GM18858 (cell line): Measurements from ENCODE around the gene ZCCHC2.

Experiments
- ATAC-seq: cut with Tn5 transposase; IDR thresholded peaks from one replicate; pipeline ENCODE4 v1.9.1; 2021; ENCODE audit not compliant: unreplicated experiment

ZCCHC2 gene

GRCh38 chr18:62522504-62523254 is at the start of gene ZCCHC2:
Gene ZCCHC2 (plus strand): TSS chr18:62523025. CDS start chr18:62523425, 400 bp downstream.
- ATAC-seq: peak; percentile 66

DNA sequence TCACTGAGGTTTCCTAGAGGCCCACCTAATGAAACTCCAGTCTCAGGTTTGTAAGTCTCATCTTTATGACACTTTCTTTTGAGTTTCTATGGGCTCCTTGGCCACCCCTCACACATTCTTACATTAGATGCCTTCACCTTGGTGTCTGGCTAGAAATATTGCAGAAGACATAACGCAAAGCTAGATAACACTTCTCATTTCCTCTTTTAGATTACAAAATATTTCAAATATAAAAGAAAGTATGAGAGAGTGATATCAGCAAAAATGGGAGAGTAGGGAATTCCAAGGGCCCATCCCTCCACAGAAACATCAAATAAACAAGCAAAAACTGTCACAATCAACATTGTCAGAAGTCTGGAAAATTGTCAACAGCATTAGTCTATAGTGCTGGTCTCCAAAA is 43.3 kb upstream of the ZCCHC2 start:
- no peak for ATAC-seq

DNA sequence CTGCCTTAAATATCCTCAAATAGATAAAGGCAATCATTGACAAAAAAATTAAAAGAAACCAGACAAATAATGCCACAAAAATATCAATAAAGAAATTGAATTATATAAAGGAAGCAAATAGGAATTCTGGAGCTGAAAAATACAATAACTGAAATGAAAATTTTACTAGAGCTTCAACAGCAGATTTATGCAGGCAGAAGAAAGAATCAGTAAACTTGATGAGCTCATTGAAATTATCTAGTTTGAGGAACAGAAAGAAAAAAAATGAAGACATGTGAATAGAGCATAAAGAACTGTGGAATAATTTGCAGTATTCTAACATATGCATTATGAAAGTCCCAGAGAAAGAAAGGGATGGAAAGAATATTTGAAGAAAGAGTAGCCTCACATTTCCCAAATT is 41.9 kb upstream of the ZCCHC2 start:
- no peak for ATAC-seq

DNA sequence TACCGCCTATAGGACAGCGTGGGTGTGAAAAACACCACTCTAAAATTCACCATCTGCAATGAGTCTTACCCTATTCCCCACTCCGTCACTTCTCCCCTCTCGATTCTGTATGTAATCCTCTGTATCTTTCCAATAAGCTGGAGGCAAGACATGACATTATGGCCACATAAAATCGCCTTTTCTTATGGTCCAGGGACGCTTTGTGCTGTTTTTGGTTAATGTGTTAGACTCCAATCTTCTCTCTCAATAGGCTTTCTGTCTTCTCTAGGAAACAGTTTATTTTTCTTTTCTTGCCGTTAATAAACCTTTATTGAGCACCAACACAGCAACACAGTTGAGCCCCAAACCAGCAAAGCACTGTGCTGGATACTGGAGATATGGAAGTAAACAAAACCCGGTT is 37.9 kb upstream of the ZCCHC2 start:
- ATAC-seq: no peak

GRCh38 chr18:62485684-62486083 is 37.1 kb upstream of the ZCCHC2 start:
- no peak for ATAC-seq

DNA sequence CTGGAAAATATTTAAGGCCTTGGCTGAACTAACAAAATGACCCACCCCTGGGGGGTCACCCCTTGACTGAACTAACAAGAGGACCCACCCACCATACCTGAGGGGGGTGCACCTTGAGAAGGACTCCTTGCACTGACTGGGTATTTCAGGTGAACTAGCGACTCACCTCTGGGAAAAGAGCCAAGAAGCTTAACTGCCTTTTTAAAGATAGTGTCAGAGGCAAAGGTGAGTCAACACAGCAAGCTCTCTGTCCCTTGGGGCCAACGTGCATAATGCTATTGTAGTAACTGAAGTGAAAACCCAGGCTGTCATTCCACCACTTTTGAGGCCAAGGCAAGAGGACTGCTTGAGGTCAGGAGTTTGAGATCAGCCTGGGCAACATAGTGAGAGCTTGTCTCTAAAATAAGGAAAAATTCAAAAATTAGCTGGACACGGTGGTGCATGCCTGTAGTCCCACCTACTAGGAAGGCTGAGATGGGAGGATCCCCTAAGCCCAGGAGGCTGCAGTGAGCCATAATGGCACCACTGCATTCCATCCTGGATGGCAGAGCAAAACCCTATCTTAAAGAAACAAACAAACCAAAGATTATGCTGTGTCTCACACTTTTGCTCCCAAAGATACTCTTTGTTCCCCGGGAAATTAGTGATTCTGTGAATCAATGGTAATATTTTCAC is 36.4 kb upstream of the ZCCHC2 start:
- no peak for ATAC-seq

GRCh38 chr18:62487161-62487560 is 35.7 kb upstream of the ZCCHC2 start:
- no peak for ATAC-seq

DNA sequence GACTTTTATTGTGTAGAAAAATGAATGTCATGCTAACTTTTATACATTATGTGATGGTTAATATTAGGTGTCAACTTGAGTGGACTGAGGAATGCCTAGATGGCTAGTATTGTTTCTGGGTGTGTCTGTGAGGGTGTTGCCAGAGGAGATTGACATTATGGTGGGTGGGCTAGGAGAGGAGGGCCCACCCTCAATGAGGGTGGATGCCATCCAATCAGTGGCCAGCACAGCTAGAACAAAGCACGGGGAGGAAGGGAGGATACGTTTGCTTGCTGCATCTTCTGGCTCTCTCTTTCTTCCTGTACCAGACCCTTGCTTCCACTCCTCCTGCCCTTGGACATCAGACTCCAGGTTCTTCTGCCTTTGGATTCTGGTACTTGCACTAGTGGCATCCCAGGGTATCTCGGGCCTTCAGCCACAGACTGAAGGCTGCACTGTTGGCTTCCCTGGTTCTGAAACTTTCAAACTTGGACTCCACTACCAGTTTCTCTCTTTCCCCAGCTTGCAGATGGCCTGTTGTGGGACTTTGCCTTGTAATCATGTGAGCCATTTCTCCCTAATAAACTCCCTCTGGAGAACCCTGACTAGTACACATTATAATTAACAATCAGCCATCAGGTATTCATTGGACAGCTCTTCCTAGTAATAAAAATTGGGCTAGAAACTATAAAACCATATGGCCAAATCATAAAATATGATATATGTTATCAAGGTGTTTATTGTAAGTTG is 31.7 kb upstream of the ZCCHC2 start:
- no peak for ATAC-seq

DNA sequence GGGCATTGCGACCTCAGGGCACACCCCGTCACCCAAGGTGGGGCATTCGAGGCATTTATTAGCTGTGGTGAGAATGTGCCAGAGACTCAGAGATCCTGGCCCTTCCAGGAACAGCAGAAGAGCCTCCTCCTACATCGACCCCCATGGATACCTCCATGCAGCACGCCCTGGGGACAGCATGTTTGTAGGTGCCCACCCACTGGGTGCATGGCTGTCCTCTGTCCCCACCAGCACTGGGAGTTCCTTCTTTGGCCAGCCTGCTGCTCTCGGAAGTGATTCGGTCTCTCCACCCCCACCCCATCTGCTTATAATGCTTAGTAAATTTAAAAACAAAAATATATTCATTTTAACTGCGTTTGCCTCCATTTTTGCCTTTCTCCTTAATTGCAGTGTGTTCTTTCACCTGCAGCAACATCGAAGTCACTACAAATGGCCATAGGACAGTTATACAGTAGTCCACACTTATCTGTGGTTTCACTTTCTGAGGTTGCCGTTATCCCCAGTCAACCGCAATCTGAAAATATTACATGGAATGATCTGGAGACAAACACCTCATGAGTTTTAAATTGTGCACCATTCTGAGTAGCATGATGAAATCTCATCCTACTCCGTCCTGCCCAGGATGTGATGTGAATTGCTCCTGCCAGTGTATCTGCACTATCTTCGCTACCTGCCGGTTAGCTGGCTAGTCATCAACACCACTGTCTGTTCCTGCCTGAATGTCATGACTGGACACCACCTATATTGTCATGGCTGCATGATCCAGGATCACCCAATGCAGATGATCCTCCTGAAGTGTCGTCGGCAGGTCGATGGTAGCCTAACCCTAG is 29.6 kb upstream of the ZCCHC2 start:
- no peak for ATAC-seq

GRCh38 chr18:62494764-62495163 is 28.1 kb upstream of the ZCCHC2 start:
- ATAC-seq: no peak

- no peak for ATAC-seq
Observed at GRCh38 chr18:62496262-62496661, 26.6 kb upstream of the ZCCHC2 start.

DNA sequence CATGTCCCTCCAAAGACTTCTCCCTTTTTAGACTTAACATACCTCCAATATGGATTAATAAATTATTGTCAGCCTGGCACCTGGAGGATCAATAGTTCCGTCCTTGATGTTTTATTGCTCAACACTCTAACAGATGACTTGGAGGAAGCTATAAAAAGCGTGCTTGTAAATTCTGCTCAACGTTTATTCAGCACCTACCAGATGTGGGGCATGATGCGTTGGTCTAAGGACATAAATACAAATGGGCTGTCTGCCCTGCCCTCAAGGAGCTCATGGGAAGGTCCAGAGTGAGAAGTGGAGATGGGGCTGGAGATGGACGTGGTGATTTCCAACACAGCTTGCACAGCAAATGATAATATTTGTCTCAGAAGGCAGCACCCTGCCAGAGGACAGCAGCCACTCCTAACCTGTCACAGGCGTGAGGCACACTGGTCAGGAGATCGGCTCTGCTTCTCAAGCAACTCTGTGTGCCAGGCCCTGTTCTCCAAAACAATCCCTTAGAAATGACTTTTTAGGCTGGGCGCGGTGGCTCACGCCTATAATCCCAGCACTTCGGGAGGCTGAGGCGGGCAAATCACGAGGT is 25.5 kb upstream of the ZCCHC2 start:
- no peak for ATAC-seq

- no peak for ATAC-seq
Observed at GRCh38 chr18:62498616-62499262, 24.1 kb upstream of the ZCCHC2 start.

DNA sequence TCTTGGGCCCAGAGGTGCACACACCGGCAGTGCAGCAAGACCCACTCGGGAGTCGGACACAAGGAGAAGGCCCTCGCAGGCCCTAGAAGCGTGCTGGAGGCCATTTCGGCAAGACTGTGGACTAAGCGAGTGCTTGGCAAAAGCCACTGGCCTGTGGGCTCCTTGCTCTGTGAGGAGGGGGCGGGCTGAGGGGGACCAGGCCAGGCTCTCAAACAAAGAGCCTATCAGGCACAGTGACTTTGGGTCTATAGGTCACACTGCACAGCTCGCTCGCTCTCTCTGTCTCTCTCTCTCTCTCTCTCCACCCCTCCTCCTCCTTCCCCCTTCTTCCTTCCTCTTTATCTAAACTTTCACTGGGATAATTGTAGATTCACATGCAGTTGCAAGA is 23.6 kb upstream of the ZCCHC2 start:
- ATAC-seq: no peak

DNA sequence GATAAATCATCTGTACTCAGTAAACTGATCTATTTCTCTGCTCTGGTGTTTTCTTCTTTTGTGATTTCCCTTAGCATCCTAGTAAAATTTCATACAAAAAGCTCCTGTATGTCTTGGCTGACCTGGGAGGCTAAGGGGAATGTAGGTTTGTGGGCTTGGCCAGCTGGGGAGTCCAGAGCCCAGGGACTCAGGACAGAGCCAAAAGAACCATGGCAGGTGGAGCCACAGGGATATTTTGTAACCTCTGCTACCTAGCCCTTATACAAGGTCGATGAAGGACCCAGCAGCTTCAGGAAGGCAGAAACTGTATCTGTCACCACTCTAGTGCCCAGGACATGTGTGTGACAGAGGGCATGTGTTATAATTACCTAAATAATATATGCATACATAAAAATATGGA is 22.7 kb upstream of the ZCCHC2 start:
- ATAC-seq: no peak

DNA sequence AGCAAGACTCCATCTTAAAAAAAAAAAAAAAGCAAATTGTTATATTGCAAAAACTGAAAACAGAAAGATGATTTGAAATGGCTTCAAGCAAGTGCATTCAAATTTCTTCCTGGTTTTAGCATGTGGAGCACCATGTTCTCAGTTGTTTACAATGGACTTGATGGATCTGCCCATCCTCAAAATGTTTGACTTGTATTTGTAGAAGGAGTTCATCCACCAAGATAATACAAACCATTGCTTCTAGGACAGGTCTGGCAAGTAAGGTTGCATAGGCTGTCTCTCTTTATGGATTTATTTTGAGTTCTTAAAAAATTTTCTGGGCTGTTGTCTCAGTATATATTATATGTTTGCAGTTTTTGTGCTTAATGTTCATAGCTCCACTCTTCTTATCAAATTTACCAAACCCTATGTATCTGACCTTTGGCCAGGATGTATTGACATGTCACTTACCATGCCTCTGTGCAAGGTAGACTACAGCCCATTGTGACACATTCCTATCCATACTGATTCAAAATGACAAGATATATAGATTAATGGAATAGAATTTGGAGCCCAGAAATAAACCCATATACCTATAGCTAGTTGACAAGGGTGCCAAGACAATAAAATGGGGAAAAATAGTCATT is 21.7 kb upstream of the ZCCHC2 start:
- ATAC-seq: no peak

- ATAC-seq: peak; percentile 92
Observed at GRCh38 chr18:62505669-62506494, 16.9 kb upstream of the ZCCHC2 start.

DNA sequence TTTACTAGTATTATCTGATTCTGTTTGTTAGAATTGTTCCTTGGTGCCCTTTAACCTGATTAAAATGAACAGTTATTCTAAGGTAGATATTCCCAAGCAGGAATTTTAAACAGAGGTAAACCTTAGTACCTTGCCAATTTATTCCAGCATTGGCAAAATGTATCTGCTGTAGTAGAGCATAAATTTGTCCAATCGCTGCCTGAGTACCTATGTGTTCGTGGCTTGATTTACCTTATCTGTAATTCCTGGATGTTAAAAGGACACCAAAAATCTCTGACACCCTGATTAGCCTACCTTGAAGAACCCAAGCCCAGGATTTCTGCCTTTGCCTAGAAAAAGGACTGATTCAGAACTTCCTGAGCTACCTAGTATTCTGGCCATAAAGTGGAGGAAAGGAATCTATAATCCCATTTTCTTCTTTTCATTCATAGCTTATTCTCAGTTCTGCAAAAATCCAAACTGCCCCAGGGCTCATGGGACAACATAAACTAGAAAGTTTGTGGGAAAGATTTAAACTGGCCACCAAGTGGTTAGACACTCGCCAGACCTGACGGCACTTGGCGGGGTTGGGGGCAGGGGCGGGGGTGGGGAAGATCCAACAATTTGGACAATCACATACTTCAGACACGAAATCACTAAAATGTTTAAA is 16.2 kb upstream of the ZCCHC2 start:
- ATAC-seq: peak; percentile 1
